Measurements from ENCODE around the gene MSL3B.

The MSL3B gene

DNA sequence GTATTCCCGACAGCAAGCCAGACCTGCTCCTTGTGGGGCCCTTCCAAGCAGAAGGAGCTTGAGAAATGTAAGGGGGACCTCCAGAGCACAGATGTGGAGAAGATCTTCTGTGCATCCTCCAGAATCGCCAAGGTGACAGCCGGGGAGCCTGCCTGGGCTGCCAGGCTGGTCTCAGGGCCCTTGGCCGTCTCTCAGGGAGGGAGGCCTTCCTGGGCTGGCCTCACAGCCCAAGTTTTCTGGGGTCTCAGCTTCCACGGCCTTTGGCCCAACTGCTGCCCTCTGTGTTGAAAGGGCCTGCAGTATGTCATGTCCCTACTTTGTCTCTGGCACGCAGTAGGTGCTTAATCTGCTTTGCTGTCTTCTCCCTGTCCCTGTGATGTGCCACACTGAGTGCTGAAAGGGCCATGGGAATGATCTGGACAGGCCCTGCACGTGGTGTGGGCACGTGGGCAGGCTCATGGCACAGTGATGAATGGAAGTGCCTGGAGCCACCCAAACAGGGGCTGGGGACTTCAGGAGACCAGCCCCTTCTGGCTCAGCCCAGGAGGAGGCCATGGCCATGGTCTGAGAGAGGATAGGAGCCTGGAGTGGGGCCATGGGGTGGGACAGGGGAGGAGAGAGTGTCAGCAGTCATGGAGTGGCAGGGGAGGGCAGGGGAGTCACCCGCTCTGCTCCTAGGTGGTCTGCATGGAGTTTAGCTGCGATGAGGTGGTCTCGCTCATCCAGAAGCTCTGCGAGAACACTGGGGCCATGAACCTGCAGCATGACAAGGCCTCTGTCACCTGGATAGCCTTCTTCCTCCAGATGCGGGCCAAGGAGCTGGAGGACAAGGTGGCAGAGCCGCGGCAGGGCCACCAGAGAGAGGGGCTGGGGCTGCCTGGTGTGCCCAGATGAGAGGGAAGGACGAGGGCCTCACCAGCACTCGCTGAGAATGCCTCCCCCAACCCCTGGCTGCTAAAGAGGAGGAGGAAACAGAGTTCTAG is 49.3 kb downstream of the MSL3B start:
- DNase-seq (ENCODE audit: low spot score), result no peak
- no peak for FAIRE-seq

DNA sequence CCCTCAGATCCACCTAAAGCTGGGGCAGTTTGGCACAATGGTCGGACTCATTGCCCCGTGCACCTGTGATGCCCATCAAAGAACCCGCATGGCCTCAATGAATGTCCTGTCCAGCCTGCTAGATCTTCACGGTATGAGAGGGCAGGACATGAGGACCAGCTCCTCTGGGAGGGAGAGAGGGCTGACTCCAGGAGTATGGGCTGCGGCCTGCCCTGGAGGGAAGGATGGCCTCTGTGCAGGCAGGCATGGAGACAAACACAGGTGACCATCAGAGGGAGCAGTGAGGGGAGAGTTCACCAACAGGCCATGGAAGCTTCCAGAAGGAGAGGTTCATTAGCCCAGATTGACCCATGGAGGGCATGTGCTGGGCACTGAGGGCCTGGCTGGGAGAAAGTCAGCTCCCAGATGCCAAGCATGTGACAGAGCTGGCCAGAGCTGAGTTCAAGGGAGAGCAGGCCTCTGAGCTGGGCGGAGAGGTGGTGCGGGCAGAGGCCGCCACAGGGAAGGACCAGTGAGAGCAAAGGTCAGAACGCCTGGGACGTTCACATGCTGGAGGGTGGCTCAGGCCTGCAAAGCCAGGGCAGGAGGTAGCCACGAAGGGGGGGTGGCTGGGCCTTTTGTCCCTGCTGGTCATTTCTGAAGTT is 50.1 kb downstream of the MSL3B start:
- DNase-seq (ENCODE audit: low spot score) (no peak), FAIRE-seq (no peak)

DNA sequence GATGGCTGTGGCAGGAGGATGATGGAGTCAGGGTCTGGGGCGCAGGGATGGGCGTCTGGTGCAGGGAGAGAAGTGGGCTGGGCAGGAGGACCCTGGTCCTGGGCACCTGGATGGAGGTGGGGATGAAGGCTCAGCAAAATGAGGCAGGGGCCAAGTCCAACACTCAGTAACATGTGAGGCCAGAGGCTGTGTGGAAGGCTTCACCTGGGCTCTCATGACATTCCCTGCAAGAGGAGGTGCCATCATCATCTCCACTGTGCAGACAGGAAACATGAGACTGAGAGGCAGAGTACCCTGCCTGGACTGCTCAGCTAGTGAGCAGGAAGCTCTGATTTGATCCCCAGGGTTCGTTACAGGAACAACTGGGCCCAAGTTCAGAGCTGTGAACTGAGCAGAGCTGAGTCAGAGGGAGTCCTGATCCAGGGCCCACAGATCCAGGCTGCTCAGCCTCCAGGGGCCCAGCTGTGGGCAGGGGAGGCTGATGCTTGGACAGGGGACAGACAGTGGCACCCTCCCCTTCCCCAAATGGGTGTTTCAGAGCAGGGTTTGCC is 50.8 kb downstream of the MSL3B start:
- no peak for DNase-seq (ENCODE audit: low spot score)
- no peak for FAIRE-seq

DNA sequence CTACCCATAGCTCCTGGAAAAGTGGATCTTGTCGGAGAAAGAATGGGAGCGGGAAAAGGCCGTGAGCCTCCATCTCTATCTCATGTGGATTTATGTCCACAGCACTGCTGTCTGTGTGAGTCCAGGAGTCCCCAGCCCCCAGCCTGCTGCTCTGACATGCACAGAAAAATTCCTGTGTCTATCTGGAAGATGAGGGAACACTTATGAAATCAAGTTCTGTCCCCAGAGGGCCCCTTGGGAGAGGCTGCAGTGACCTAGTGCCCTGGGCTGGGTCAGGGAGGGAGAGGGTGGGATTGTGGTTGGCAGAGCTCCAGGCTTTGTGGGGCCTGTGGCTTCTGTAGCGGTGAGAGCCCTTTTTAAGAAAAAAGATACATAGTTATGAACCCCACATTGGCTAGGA is 51.4 kb downstream of the MSL3B start:
- no peak for DNase-seq (ENCODE audit: low spot score)
- FAIRE-seq, result no peak

DNA sequence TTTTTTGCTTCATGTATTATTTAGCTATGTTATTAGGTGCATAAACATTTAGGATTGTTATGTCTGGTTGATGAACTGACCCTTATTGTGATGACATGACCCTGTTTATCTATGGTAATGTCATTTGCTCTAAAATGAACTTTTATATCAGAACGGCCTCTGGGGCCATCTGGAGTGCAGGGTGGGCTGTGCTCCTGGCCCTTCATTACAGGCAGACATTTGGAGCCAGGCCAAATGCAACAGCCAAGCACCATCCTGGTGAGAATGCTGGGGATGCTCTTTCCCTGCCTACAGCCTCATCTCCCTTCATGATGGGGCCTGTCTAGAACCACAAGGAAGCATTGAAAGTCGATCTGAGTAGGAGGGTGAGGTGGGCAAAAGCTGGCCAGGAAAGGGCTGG is 51.9 kb downstream of the MSL3B start:
- FAIRE-seq (no peak), DNase-seq (ENCODE audit: low spot score) (no peak)

- DNase-seq (ENCODE audit: low spot score), result no peak
- no peak for FAIRE-seq
These were observed 52.3 kb downstream of the MSL3B start for GRCh38 chr2:233815861-233816260.
